Gastroesophageal sphincter (tissue), 4 donors: ENCODE results near the gene SDC1. TPM values are rescaled to one million over a fixed set of nuclear protein-coding genes. Genes with fewer than 3 reads are reported as not detected.

Experiments
- ATAC-seq: fragments of 150-250 bp; one replicate; pipeline ENCODE4 v1.9.1; 2016; ENCODE audit warnings: mild to moderate bottlenecking, moderate library complexity
- H3K27ac ChIP-seq, 4 donors: fragments of 200-600 bp; sonication (generic) in 3 of 4; 1 replicate in 3 of 4; 2 replicates in 1 of 4; pipeline ENCODE4 v1.5.1; 2016 to 2019
- H3K27me3 ChIP-seq: fragments of 200-600 bp; sonication (generic); one replicate; pipeline ENCODE4 v1.5.1; 2019
- H3K36me3 ChIP-seq, 2 donors: fragments of 200-600 bp; sonication (generic); one replicate each; pipeline ENCODE4 v1.5.1; 2019; ENCODE audit warnings: control low read depth in 1 of 2
- H3K4me1 ChIP-seq, 3 donors: fragments of 200-600 bp; sonication (generic); 1 replicate in 2 of 3; 2 replicates in 1 of 3; pipeline ENCODE4 v1.5.1; 2016 to 2019; ENCODE audit warnings: control low read depth in 2 of 3
- H3K4me3 ChIP-seq, 2 donors: fragments of 200-600 bp; sonication (generic); one replicate each; pipeline ENCODE4 v1.5.1; 2019; ENCODE audit warnings: mild to moderate bottlenecking in 1 of 2, moderate library complexity in 1 of 2
- H3K9me3 ChIP-seq, 3 donors: fragments of 200-600 bp; sonication (generic); one replicate each; pipeline ENCODE4 v1.5.1; 2017 to 2019; ENCODE audit warnings: control low read depth in 2 of 3
- CTCF ChIP-seq, 4 experiments: fragments of 200-600 bp in 2 of 4; fragments of 450-650 bp in 2 of 4; sonication (generic) in 1 of 4; IDR thresholded peaks; one replicate each; pipeline ENCODE4 v1.5.1; 2017 to 2019; ENCODE audit warnings: antibody characterized with exemption in 4 of 4, mild to moderate bottlenecking in 2 of 4, moderate library complexity in 2 of 4
- EP300 ChIP-seq: sonication (generic); formaldehyde crosslinking; IDR thresholded peaks from one replicate; pipeline ENCODE4 v1.6.1; 2017; ENCODE audit warnings: antibody characterized with exemption, mild to moderate bottlenecking
- POLR2A ChIP-seq, 2 donors: fragments of 450-650 bp; IDR thresholded peaks; one replicate each; pipeline ENCODE4 v1.6.1; 2017; ENCODE audit warnings: antibody characterized with exemption in 2 of 2, mild to moderate bottlenecking in 2 of 2, moderate library complexity in 1 of 2
- POLR2AphosphoS5 ChIP-seq: sonication (generic); formaldehyde crosslinking; IDR thresholded peaks from one replicate; pipeline ENCODE4 v1.6.1; 2017; ENCODE audit warnings: antibody characterized with exemption
- WGBS, 2 donors: methylation state at CpG; one replicate each; pipeline ENCODE4 v1.1.5; 2018; ENCODE audit warnings: low coverage in 1 of 2; 5-methylcytosine and 5-hydroxymethylcytosine counted together
- total RNA-seq, 4 donors: library from RNA; depleted of rRNA; stranded (reverse); fragments of >200 nt; gene quantifications; one replicate each; pipeline ENCODE4 v1.1.0, GENCODE V29; 2016

SDC1 gene
- total RNA-seq, 4 donors from 2014 or later: 1.1 to 29.5 (median 1.8) TPM

- no peak for ATAC-seq
Measured at GRCh38 chr2:20157193-20157891, 67.6 kb downstream of the SDC1 start.

GRCh38 chr2:20156836-20157192 lies 68.1 kb downstream of the SDC1 start:
- ATAC-seq: no peak
- TF ChIP-seq EP300 (no peak), POLR2AphosphoS5 (no peak), POLR2A (IDR thresholded peaks at IDR 0.05) (no peak), CTCF (IDR thresholded peaks at IDR 0.05) (no peak)

More at GRCh38 chr2:20157193-20157891, 67.6 kb downstream of the SDC1 start:
- H3K4me1 ChIP-seq: no peaks in the 10 kb centered on the region
- no peaks in the 10 kb centered on the region for H3K36me3 ChIP-seq
- no peaks in the 10 kb centered on the region for H3K9me3 ChIP-seq
- H3K4me3 ChIP-seq: no peak overlapping the region
- TF ChIP-seq EP300 (no peak), POLR2AphosphoS5 (no peak), POLR2A (IDR thresholded peaks at IDR 0.05) (no peak), CTCF (IDR thresholded peaks at IDR 0.05) (no peak)
- WGBS, 2 donors: 32 to 34% methylated on average over 8 of the region's 8 CpGs
- H3K27me3 ChIP-seq: peaks cover 2% of the 10 kb centered on the region
- no peak overlapping the region for H3K27ac ChIP-seq

GRCh38 chr2:20156076-20156759 lies 68.7 kb downstream of the SDC1 start:
- H3K27me3 ChIP-seq: no peaks in the 10 kb centered on the region
- H3K4me1 ChIP-seq: no peaks in the 10 kb centered on the region
- no peak for TF ChIP-seq CTCF (IDR thresholded peaks at IDR 0.05)
- WGBS, 2 donors: 86 to 93% methylated on average over 3 of the region's 3 CpGs
- no peaks in the 10 kb centered on the region for H3K9me3 ChIP-seq
- no peak for ATAC-seq
- H3K4me3 ChIP-seq: no peak overlapping the region
- no peaks in the 10 kb centered on the region for H3K36me3 ChIP-seq
- no peak overlapping the region for H3K27ac ChIP-seq

More at GRCh38 chr2:20156836-20157192, 68.1 kb downstream of the SDC1 start:
- no peak overlapping the region for H3K27ac ChIP-seq
- H3K4me1 ChIP-seq: no peaks in the 10 kb centered on the region
- no peaks in the 10 kb centered on the region for H3K27me3 ChIP-seq
- whole genome bisulfite sequencing, 2 donors: 93% methylated on average over 3 of the region's 3 CpGs; no CpG with 5 or more reads in 1 of the 2 donors
- no peaks in the 10 kb centered on the region for H3K9me3 ChIP-seq
- H3K36me3 ChIP-seq: no peaks in the 10 kb centered on the region
- no peak overlapping the region for H3K4me3 ChIP-seq

GRCh38 chr2:20153131-20153851 lies 71.6 kb downstream of the SDC1 start:
- 81 to 82% methylated on average over 5 of the region's 5 CpGs for WGBS, 2 donors
- no peak overlapping the region for H3K4me3 ChIP-seq
- H3K27me3 ChIP-seq: no peaks in the 10 kb centered on the region
- TF ChIP-seq POLR2A (IDR thresholded peaks at IDR 0.05): no peak
- TF ChIP-seq POLR2AphosphoS5: no peak
- no peak for TF ChIP-seq EP300
- no peak for TF ChIP-seq CTCF (IDR thresholded peaks at IDR 0.05)
- no peak overlapping the region for H3K27ac ChIP-seq
- no peaks in the 10 kb centered on the region for H3K36me3 ChIP-seq
- H3K4me1 ChIP-seq: no peaks in the 10 kb centered on the region
- H3K9me3 ChIP-seq: no peaks in the 10 kb centered on the region
- no peak for ATAC-seq
